GM19193 (cell line): ENCODE data around the gene GNA12.

Experiments used
- POLR2A ChIP-seq: IDR thresholded peaks from 4 replicates; pipeline ENCODE4 v1.6.1; 2011; ENCODE audit not compliant: insufficient read depth, insufficient read length; ENCODE audit errors: extremely low read depth

Gene GNA12

DNA sequence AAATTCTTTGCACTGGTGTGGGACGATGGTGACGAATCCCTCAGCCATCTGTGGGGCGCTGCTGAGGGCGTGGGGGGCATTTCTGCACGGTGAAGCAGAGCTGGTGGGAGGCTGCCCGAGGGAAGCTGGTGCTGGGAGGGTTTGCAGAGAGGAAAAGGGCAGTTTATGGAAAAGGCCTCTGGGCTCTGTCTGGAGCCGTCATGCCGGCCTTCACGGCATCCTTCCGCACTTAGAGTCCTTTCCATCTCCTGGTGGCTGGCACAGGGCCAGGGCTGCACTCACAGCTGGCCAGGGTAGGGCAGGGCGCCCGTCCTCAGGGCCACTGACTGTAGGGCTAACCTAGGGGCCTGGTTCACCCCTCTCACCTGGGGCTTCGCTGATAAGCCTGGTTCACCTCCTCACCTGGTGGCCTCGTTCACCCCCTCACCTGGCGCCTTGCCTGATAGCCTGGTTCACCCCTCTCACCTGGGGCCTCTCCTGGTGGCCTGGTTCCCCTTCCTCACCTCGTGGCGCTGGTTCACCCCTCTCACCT is 156.7 kb downstream of the GNA12 start:
- TF ChIP-seq POLR2A = no peak

GRCh38 chr7:2686101-2686500 is 158.0 kb downstream of the GNA12 start:
- no peak for TF ChIP-seq POLR2A

- no peak for TF ChIP-seq POLR2A
Observed at GRCh38 chr7:2684501-2684900, 159.6 kb downstream of the GNA12 start.

DNA sequence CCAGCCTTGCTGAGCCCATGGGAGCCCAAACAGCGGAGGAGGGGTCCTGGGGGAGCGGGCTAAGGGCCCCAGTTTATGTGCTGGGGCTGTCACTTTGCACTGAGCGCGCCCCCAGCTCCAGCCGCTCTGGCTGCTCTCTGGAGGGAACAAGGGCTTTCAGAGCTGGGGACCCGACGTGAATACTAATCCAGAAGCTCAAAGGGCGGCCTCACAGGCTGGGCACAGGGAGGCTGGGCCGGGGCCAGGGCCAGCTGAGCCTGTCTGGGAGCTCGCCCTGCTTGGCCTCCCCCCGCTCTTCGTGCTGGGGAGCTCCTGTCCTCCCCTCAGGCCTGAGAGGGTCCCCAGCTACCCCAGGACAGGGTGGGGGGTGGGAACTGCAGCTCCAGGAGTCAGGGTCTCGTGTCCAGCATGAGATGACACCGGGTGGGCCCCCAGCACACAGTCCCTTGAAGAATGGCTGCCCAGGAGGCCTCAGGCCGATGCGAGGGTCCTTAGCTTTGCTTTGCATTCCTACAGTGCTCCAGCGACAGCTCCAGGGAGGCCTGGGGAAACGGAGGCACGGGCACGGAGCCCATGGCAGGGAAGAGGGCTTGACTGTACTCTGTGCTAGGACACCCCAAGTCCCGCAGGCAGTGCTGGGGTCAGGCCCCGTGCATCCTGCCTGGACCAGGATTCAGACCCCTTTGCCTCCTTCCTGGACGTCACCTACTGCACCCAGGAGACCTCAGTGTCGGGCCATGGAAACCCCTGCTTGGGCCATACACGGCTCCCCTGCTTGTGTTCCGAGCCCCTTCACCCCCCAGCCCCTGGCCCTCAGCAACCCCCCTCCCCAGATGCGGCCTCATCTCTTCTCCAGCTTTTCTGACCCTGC is 161.9 kb downstream of the GNA12 start:
- no peak for TF ChIP-seq POLR2A

GRCh38 chr7:2680792-2681490 is 163.2 kb downstream of the GNA12 start:
- TF ChIP-seq POLR2A = no peak

GRCh38 chr7:2680256-2680655 is 163.9 kb downstream of the GNA12 start:
- no peak for TF ChIP-seq POLR2A
